Measurements from ENCODE around the gene ZBTB7A. TPM values are rescaled to one million over a fixed set of nuclear protein-coding genes. Genes with fewer than 3 reads are reported as not detected.

ZBTB7A gene
- total RNA-seq (2014; rRNA removed; shearing (Covaris generic)) (33.6 and 41.3 TPM in 2 replicates), polyA plus RNA-seq (2016; fragmentation: Nextera tagmentation; extraction: Ambion mirVana) (17.8 and 20.6 TPM in 2 replicates)

GRCh38 chr19:4066682-4067395 is at the start of gene ZBTB7A:
TSS of gene ZBTB7A (minus strand) at chr19:4066899. CDS start at chr19:4055232, 11,667 bp downstream.
- peak within 1 kb of the TSS; percentile 35 for H3K27ac ChIP-seq
- no peaks in the 10 kb centered on the region for H3K9me3 ChIP-seq (ENCODE audit: low read depth)
- H3K9ac ChIP-seq, result peak within 1 kb of the TSS; percentile 87
- TF ChIP-seq EZH2 (IDR thresholded peaks at IDR 0.05; ENCODE audit: insufficient read depth, poor library complexity, severe bottlenecking), result no peak
- peaks cover 32% of the 10 kb centered on the region for H3K79me2 ChIP-seq (ENCODE audit: insufficient read depth)
- H3K4me1 ChIP-seq (ENCODE audit: insufficient read depth), result peaks cover 12% of the 10 kb centered on the region
- H3K4me2 ChIP-seq (ENCODE audit: unreplicated experiment), result peak within 1 kb of the TSS; percentile 57
- H3K4me3 ChIP-seq, result peak within 1 kb of the TSS; percentile 81
- in situ Hi-C loops (cut with MboI), result no loop called here
- no peaks in the 10 kb centered on the region for H3K36me3 ChIP-seq (ENCODE audit: low read depth)
- WGBS, 2 experiments (ENCODE audit: low coverage in 1 of 2, low lambda C conversion rate in 2 of 2, missing lambda C conversion rate in 2 of 2), result 2 to 3% methylated on average over 11 to 17 of the region's 85 CpGs
- no peaks in the 10 kb centered on the region for H3K9me2 ChIP-seq (ENCODE audit: insufficient read depth)
- H4K20me1 ChIP-seq (ENCODE audit: insufficient read depth), result peaks cover 3% of the 10 kb centered on the region; the same call in 1 of the 2 replicates
- peak within 1 kb of the TSS; percentile 57; the same call in 1 of the 2 replicates for H2AFZ ChIP-seq
- no peaks in the 10 kb centered on the region for H3F3A ChIP-seq (ENCODE audit: insufficient read depth)
- no peaks in the 10 kb centered on the region for H3K27me3 ChIP-seq (replicated peaks; ENCODE audit: insufficient read depth)
- peak; percentile 85 for DNase-seq

GRCh38 chr19:4115818-4116385 is 49.2 kb upstream of the ZBTB7A start:
- Histone ChIP-seq H3F3A (ENCODE audit: insufficient read depth) (peaks cover 5% of the 10 kb centered on the region), H3K36me3 (ENCODE audit: low read depth) (peaks cover 12% of the 10 kb centered on the region; the same call in 1 of the 2 replicates), H4K20me1 (ENCODE audit: insufficient read depth) (peaks cover 4% of the 10 kb centered on the region; the same call in 1 of the 2 replicates), H3K4me3 (no peak overlapping the region), H2AFZ (no peak overlapping the region), H3K27me3 (replicated peaks; ENCODE audit: insufficient read depth) (no peaks in the 10 kb centered on the region), H3K79me2 (ENCODE audit: insufficient read depth) (peaks cover 73% of the 10 kb centered on the region), H3K4me1 (ENCODE audit: insufficient read depth) (no peaks in the 10 kb centered on the region), H3K27ac (no peak overlapping the region), H3K9ac (no peak overlapping the region), H3K9me2 (ENCODE audit: insufficient read depth) (no peaks in the 10 kb centered on the region), H3K4me2 (ENCODE audit: unreplicated experiment) (no peak overlapping the region), H3K9me3 (ENCODE audit: low read depth) (no peaks in the 10 kb centered on the region)
- DNase-seq, result no peak
- no peak for TF ChIP-seq EZH2phosphoT487 (IDR thresholded peaks at IDR 0.05; ENCODE audit: insufficient read depth, low read depth)
- no peak for TF ChIP-seq EZH2 (IDR thresholded peaks at IDR 0.05; ENCODE audit: insufficient read depth, poor library complexity, severe bottlenecking)
- WGBS, 2 experiments (ENCODE audit: low coverage in 1 of 2, low lambda C conversion rate in 2 of 2, missing lambda C conversion rate in 2 of 2), result 81 to 82% methylated on average over 13 of the region's 13 CpGs
- in situ Hi-C loops (cut with MboI), result no loop called here

- Histone ChIP-seq H3K4me3 (no peak overlapping the region), H3K36me3 (ENCODE audit: low read depth) (peaks cover 12% of the 10 kb centered on the region; the same call in 1 of the 2 replicates), H3K4me1 (ENCODE audit: insufficient read depth) (no peaks in the 10 kb centered on the region), H3K27me3 (replicated peaks; ENCODE audit: insufficient read depth) (no peaks in the 10 kb centered on the region), H3K9me3 (ENCODE audit: low read depth) (no peaks in the 10 kb centered on the region), H3K4me2 (ENCODE audit: unreplicated experiment) (no peak overlapping the region), H3K27ac (no peak overlapping the region), H2AFZ (no peak overlapping the region), H3K9ac (no peak overlapping the region), H3K9me2 (ENCODE audit: insufficient read depth) (no peaks in the 10 kb centered on the region), H3F3A (ENCODE audit: insufficient read depth) (peaks cover 4% of the 10 kb centered on the region), H4K20me1 (ENCODE audit: insufficient read depth) (peaks cover 4% of the 10 kb centered on the region; the same call in 1 of the 2 replicates), H3K79me2 (ENCODE audit: insufficient read depth) (peaks cover 66% of the 10 kb centered on the region)
- WGBS, 2 experiments (ENCODE audit: low coverage in 1 of 2, low lambda C conversion rate in 2 of 2, missing lambda C conversion rate in 2 of 2), result 83 to 86% methylated on average over 27 of the region's 27 CpGs
- no peak for DNase-seq
- in situ Hi-C loops (cut with MboI), result no loop called here
- TF ChIP-seq EZH2 (IDR thresholded peaks at IDR 0.05; ENCODE audit: insufficient read depth, poor library complexity, severe bottlenecking) (no peak), EZH2phosphoT487 (IDR thresholded peaks at IDR 0.05; ENCODE audit: insufficient read depth, low read depth) (no peak)
Measured at GRCh38 chr19:4115050-4115817, 48.5 kb upstream of the ZBTB7A start.

- no peak for DNase-seq
- whole genome bisulfite sequencing, 2 experiments (ENCODE audit: low coverage in 1 of 2, low lambda C conversion rate in 2 of 2, missing lambda C conversion rate in 2 of 2), result 91 to 93% methylated on average over 19 of the region's 19 CpGs
- Histone ChIP-seq H3F3A (ENCODE audit: insufficient read depth) (no peaks in the 10 kb centered on the region), H3K27ac (no peak overlapping the region), H3K9me2 (ENCODE audit: insufficient read depth) (no peaks in the 10 kb centered on the region), H3K4me3 (no peak overlapping the region), H3K4me1 (ENCODE audit: insufficient read depth) (no peaks in the 10 kb centered on the region), H3K4me2 (ENCODE audit: unreplicated experiment) (no peak overlapping the region), H3K27me3 (replicated peaks; ENCODE audit: insufficient read depth) (no peaks in the 10 kb centered on the region), H2AFZ (no peak overlapping the region), H3K79me2 (ENCODE audit: insufficient read depth) (peaks cover 56% of the 10 kb centered on the region), H3K9me3 (ENCODE audit: low read depth) (no peaks in the 10 kb centered on the region), H4K20me1 (ENCODE audit: insufficient read depth) (0 out of 2 replicates have a peak, but pooled peaks cover 4% of the 10 kb centered on the region), H3K9ac (no peak overlapping the region), H3K36me3 (ENCODE audit: low read depth) (peaks cover 6% of the 10 kb centered on the region; the same call in 1 of the 2 replicates)
- in situ Hi-C loops (cut with MboI), result no loop called here
- TF ChIP-seq EZH2 (IDR thresholded peaks at IDR 0.05; ENCODE audit: insufficient read depth, poor library complexity, severe bottlenecking) (no peak), EZH2phosphoT487 (IDR thresholded peaks at IDR 0.05; ENCODE audit: insufficient read depth, low read depth) (no peak)
Measured at GRCh38 chr19:4114181-4114580, 47.5 kb upstream of the ZBTB7A start.
